Activated naive CD8-positive, alpha-beta T cell treated with anti-CD3 and anti-CD28 coated beads, Interleukin-2, amount 50 U/mL, for 16 hours (primary cell): ENCODE measurements around the gene AP1S2.

Experiments
- DNase-seq: peaks from one replicate; pipeline ENCODE4 v3.0.0-alpha.2; 2020; ENCODE audit warnings: low read depth, low spot score

AP1S2 gene

DNA sequence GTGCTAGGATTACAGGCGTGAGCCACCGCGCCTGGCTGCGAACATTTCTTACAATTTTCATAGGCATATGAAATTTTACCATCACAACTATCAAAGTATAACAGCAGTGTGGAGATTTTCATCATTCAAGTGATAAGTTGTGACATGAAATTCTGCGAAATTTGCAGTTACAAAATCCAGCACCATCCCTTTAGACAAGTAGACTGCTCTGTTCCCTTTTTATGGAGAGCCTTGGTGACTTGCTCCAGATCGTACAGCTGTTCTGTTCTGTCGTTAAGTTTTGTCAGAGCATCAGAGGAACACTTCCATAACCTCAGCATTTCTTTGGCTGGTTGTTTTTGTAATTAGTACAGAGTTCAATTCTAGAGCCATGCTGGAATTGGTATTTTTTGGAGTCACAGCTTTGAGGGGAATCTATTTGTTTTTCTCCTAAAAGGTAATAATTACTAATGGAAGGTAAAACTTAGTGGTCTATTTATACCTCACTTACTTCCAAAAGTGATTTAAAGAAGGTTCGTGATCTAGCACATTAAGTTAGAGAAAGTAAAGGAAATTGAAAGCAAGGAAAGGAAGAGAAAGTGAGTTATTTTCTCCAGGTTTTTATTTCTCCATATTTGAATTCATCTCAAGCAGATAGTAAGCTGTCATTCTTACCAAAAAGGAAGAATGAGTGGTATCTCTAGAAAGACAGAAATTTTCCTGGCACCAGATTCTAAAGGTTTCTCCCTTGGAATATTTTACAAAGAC lies 42.2 kb downstream of the AP1S2 start:
- no peak for DNase-seq

DNA sequence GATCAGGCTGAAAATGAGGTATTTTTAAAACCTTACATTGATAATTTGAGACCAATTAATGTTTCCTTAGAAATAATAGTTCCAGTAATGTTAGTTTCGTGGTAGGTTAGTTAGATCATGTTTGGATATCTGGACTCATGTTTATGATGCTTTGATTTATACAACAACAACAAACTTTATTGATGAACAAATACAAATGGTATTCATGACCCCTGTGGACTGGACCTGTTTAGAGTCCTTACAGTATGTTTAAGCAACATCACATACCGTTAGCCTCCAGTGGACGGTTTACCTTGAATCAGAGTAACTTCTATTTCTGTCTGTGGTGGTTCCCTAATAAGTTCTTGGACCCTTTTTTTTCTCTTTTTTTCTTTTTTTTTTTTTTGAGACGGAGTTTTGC lies 46.4 kb downstream of the AP1S2 start:
- no peak for DNase-seq

DNA sequence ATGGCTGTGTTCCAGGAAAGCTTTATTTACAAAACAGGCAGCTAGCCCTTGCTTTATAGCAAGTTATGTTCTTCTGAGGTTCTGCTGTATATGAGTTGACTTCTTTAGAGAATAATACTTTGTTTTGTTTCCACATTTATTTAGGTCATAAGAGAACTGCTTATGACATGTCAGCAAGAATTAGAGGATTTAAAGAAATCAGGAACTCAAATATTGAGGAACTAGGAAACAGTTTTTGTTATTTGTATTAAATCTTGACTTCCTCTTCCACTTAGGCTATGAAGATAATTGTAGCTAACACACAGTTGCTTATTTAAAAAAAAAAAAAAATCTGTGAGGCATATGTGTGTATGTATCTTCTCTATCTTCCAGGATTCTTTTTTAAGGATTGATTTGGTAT lies 50.0 kb downstream of the AP1S2 start:
- DNase-seq: no peak

DNA sequence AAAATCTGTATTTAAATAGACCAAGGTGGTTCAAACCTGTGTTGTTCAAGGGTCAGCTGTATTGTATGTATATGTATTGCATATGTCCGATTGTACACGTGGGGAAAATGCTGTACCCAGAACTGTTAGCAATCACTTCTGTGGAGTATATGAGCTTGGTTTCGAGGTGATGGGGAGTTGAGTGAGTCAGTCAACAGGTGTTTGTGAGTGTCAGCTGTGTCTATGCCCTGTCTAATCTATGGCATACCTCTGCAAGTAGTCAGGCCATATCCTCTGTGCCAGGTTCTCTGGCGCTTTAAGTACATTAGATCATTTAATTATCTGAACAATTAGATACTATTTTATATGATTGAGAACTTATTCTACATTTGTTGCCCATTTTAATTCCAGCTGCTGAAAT lies 56.9 kb downstream of the AP1S2 start:
- no peak for DNase-seq

DNA sequence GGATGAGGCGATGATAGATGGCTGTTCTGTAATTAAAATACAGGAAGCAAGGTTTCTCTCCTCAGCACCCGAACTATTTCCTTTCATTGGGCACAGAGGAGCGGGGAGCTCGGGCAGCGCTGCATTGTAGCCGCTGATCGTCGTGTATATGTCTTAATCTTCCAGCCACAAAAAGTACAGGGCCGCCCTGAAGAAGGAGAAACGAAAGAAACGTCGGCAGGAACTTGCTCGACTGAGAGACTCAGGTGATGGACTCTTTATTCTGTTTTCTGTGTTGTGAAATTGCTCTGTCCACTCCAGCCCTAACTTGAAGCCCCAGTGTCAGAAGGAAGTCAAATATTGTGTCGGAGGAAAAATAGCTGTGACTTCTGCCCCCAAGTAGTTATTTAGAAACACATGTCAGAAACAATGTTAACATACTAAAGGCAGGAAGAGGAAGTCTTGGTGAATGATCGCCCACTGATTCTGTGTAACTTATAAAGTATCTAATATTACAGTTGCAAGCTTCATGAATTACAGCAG lies 63.8 kb downstream of the AP1S2 start:
- DNase-seq: no peak

DNA sequence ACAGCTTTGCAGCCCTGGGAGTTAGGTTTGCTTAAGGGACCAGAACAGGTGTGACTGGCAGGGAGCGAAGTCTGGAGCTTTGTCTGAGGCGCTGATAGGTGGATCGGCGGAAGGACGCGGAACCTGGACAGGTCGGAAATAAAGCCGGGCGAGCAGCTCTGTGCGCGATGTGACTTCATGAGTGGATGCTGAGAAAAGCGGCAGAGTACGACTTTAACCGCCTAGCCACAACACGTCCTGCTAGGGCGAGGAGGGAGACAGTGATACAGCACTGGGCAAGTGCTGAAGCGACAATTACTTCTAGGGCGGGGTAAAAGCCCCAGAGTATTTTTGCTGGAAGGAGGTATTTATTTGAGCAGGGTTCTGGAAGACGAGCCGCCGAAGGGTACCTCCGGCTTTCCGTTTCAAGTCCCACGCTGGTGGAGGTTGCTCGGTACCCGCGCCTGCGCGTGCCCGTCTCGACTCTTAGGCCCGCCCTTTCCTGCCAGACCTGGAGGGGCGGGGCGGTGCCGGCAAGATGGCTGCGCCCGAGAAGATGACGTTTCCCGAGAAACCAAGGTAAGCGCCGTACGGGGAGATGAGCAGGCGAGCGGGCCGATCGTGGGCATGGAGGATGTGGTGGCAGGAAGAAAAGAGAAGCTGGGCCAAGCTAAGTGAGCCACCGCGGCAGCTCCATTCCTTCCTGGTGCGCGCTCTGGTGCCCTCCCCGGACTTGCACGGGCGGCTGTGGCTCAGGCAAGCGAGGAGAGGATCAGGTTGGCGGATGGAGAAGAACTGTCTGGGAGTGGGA lies 64.4 kb downstream of the AP1S2 start, which contains the start of gene ZRSR2:
ZRSR2 (plus strand) TSS at position 506 of the 790 bp plus-strand sequence; CDS start at position 518, 12 bp downstream.
- DNase-seq: peak; percentile 66

DNA sequence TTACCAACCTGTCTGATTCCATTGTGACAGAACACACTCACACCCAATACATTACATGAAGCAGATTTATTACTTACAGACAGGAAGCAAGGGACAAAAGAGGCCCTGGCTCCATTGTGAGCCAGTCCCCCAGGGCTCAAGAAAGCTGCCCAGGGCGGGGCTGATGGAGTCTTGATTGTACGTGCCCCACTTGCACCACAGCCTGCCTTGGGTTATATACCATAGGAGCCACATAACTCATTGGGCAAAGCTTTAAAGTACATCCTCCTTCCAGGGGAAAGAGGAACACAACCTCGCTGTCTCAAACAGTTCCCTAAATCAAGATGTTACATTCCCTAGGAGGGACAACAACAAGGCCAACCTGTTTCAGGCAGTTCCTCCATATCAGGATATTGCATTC lies 67.7 kb downstream of the AP1S2 start:
- DNase-seq: no peak

DNA sequence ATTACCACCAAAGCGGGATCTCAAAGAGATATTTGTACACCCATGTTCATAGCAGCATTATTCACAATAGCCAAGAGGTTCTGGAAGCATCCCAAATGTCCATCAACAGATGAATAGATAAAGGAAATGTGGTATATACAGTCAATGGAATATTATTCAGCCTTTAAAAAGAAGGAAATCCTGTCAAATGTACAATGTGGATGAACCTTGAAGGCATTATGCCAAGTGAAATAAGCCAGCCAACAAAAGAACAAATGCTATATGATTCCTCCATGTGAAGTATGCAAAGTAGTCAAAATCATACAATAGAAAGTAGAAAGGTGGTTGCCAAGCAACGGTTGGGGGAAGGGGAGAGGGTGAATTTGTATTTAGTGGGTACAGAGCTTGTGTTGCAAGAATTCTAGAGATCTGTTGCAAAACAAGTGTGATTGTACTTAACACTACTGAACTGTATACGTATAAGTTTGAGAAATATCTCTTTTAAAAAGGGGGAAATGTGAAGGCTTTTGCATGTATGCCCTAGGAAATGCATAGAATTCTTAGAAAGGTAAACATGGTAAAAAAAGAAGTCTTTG lies 69.3 kb downstream of the AP1S2 start:
- no peak for DNase-seq

DNA sequence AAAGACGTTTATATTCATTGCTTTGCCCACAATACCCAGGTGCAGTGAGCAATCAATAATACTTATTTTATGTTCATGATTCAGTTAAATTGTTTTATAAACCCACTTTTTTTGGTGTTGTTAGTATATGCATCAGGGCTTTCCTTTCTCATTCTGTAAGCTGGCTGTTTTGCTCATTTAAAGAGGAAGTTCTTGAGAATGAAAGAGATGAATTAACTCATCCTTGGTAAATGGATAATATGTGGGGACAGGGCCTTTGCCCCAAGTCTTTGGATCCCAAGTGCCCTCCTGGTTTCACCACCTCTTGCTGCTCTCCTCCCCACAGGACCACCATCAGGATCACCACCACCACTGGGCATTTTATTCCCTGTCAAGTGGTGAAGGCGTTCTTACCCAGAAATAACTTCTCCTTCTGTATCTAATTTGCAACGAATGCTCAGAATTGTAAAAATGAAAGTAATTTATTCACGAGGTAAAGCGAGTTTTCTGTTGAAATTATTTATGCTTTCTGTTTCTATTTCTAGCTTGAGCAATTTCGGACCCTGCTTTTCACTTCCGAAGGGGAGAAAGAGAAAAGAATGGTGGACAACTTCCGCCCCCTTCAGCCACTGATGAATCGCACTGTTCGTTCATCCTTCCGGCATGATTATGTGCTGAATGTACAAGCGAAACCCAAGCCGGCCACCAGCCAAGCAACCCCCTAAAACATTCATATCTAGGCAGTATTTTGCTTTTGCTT lies 72.5 kb downstream of the AP1S2 start:
- DNase-seq: no peak
